GM10248 (cell line): Measurements from ENCODE around the gene SLC35C1.

Experiments
- CTCF ChIA-PET: fragments of 300-600 bp; sonication (Branson Sonifier 250); formaldehyde crosslinking; extraction: SDS; loops from one replicate; lab custom pipeline; 2021; ENCODE audit warnings: antibody characterized with exemption; lab: Yijun Ruan, JAX
- POLR2A ChIA-PET: fragments of 350-650 bp; sonication (Branson Sonifier 250); formaldehyde crosslinking; extraction: SDS; loops from one replicate; lab custom pipeline; 2020; ENCODE audit warnings: antibody characterized with exemption; lab: Yijun Ruan, JAX
- DNase-seq: peaks from one replicate; pipeline ENCODE4 v3.0.0; 2012; ENCODE audit errors: extremely low spot score
- TF ChIP-seq, protein P1 (sequence below): IDR thresholded peaks from 2 replicates; pipeline ENCODE4 v1.5.1; 2012; ENCODE audit warnings: mild to moderate bottlenecking, low read depth; ENCODE audit errors: extremely low read depth, missing control alignments, control extremely low read depth

Gene SLC35C1

DNA sequence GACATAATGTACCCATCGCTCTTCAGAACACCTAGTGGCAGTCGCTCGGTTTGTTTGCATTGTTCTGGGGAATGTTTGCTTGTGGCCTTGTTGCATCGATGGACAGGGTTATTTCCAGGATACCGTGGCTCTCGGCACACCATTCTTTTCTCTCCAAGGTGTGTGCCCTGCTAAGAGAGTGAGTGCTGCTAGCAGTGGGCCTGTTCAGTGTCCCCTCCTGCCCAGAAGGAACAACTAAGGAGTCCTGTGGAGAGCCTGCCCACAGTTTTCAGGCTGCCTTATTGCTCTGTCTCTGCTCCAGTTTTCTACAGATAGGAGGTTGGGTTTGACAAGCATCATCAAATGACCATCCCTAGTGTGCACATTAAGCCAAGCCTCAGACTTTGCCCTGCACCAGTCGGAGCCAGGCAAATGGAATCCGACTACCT, 43.7 kb downstream of the SLC35C1 start:
- ChIA-PET CTCF (no interaction called here), POLR2A (interaction anchor here (0.6 kb wide), 1 partner anchor 38 kb away, joined by 5 read pairs; no protein-coding TSS in a partner anchor)
- no peak for DNase-seq
- TF ChIP-seq, protein P1, sequence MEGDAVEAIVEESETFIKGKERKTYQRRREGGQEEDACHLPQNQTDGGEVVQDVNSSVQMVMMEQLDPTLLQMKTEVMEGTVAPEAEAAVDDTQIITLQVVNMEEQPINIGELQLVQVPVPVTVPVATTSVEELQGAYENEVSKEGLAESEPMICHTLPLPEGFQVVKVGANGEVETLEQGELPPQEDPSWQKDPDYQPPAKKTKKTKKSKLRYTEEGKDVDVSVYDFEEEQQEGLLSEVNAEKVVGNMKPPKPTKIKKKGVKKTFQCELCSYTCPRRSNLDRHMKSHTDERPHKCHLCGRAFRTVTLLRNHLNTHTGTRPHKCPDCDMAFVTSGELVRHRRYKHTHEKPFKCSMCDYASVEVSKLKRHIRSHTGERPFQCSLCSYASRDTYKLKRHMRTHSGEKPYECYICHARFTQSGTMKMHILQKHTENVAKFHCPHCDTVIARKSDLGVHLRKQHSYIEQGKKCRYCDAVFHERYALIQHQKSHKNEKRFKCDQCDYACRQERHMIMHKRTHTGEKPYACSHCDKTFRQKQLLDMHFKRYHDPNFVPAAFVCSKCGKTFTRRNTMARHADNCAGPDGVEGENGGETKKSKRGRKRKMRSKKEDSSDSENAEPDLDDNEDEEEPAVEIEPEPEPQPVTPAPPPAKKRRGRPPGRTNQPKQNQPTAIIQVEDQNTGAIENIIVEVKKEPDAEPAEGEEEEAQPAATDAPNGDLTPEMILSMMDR, result no peak

DNA sequence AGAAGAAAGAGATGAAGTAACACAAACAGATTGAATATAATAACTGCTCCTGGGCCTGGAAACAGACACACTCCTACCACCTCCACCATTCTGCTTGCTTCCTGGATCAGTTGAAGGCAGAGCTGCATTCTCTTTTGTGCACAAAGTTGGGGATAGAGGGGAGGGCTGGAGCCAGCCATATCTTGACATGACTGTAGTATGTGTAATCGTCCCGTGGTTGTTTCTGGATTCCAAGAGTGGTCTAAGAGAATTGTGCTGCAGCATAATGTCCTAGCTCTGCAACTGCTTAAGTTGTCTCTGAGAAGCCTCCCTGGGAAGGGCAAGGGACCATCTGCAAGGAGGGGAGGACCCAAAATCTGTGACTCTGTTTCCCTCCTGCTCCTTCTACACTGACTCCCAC, 45.5 kb downstream of the SLC35C1 start:
- DNase-seq, result no peak
- ChIA-PET CTCF (interaction anchor here (0.9 to 1.4 kb wide), 2 partner anchors 36 to 79 kb away, joined by 3 read pairs; no protein-coding TSS in a partner anchor), POLR2A (no interaction called here)
- TF ChIP-seq, protein P1, result no peak

DNA sequence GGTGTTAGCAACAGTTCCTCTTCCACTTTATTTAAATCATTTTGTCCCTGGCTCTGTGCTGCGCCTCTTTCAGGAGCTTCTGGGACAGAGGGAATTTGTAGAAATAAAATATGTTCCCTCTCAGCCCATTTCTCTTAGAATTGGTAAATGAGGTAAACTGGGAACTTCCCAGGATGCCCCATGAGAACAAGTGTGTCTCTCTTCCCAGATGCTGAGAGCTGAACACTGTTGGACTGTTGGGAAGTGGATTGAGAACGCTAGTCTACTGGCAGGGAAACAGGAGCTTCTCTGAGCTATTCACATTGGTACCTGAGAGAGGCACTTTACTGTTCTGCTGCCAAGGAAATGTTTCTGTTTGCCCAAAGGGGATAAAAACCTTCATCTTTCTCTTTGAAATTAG, 46.3 kb downstream of the SLC35C1 start:
- ChIA-PET CTCF (interaction anchor here (1.0 to 1.8 kb wide), 4 partner anchors 23 to 80 kb away, joined by 3 to 10 read pairs (median 4); no protein-coding TSS in a partner anchor), POLR2A (no interaction called here)
- TF ChIP-seq, protein P1, result no peak
- no peak for DNase-seq

DNA sequence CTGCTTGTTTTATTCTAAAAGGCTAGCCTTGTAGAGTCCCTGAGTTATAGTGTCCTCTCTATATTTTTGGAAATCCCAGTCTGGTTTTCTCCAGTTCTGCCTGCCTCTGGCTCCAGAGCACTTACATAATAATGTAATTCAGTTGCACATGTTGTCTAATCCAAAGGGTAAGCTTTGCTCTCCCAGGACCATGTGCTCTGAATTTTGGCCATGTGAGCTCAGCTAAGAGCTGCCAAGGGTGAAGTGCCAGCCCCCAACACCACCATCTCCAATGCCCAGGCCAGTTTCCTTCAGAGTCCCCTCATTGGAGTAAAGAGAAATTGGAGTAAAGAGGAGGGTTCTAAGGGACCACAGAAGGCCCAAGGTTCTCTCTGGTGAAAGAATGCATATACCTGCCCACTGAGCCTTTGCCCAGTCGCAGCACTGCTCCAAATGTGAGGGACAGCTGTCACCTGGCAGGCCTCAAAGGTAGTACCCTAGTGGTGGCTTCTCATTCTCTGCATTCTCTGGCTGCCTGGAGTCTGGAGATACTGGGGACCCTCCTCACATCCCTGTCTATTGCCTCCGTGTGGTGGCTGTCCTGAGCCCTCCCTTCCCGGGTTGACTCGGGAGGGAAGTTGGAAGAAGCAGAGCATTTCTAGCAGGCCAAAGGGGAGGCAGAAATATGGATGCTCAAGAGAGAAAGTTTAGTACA, 47.2 kb downstream of the SLC35C1 start:
- POLR2A ChIA-PET, result no interaction called here
- TF ChIP-seq, protein P1, result no peak
- no peak for DNase-seq
- CTCF ChIA-PET, result interaction anchor here (1.2 to 1.8 kb wide), 2 partner anchors 22 to 81 kb away, joined by 3 to 10 read pairs; no protein-coding TSS in a partner anchor

DNA sequence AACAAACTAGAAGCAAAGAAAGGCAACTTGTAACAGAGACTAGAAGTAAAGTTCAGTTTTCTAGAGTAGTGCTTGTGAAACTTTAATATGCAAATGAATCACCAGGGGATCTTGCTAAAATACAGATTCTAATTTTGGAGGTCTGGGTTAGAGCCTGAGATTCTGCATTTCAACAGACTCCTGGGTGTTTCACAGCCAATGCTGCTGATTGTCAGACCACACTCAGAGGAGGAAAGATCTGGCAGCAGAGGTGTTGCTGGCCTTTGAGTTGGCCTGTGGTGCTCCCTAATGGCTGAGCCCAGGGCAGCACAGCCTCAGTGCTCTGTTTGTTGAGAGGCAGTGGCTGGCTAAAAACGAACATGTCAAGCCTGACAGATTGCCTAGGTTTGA, 47.8 kb downstream of the SLC35C1 start:
- peak; percentile 65 for DNase-seq
- ChIA-PET POLR2A (no interaction called here), CTCF (interaction anchor here (1.1 to 1.8 kb wide), 5 partner anchors 10 to 90 kb away, joined by 3 to 10 read pairs (median 3); no protein-coding TSS in a partner anchor)
- TF ChIP-seq, protein P1, result peak; percentile 62

DNA sequence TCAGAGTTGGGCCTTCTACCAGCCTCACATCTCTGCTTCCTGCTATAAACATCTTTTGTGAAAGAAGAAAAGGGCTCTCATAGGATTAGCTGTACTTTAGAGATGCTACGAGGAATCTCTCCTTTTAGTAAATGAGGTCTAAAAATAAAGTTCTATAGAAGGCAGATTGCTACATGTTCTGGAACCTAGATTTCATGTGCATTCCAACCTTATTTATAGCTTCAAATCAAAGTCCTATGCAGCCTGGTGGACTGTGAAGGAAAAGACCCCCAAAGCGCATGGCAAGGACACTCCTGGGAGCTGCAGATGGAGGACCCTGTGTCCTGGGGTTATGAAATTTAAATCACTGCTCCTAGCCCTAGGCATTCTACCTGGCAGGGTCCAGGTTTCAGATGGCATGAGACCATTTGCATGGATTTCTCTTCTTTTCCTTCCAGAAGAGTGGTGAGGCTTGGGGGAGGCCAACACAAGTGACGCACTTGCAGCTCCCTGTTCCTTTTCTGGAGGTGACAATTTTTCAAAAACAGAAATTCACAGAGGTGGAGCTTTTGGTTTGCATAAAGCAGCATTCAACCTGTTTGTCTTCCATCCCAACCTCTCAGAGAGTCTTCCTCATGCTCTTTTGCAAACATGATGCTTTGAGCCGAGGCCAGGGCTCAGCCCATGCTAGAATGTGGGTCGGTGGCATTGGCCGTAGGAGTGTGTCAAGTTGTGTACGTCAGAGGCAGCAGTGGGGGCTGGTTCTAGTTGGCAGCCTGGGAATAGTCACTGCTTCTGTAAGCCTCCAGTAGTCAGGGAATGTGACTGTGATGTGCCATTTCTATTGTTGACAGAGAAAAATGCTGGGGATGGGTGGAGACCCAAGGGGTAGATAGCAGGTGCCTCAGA, 48.6 kb downstream of the SLC35C1 start:
- ChIA-PET CTCF (interaction anchor here (0.9 to 2.2 kb wide), 5 partner anchors 11 to 89 kb away, joined by 3 to 6 read pairs (median 3); no protein-coding TSS in a partner anchor), POLR2A (no interaction called here)
- TF ChIP-seq, protein P1, result no peak
- DNase-seq, result no peak
